DMS114 treated with DMSO at 0.1 percent for 48 hours (cell line): Measurements from ENCODE around the gene HMG20A.

Source experiments
- DNase-seq: peaks from one replicate; lab custom pipeline; 2025; ENCODE audit not compliant: unreplicated experiment; lab: John Stamatoyannopoulos, UW

Gene HMG20A

GRCh38 chr15:77515613-77516012 is 94.9 kb downstream of the HMG20A start:
- DNase-seq = no peak

GRCh38 chr15:77516076-77516475 is 95.4 kb downstream of the HMG20A start:
- no peak for DNase-seq

GRCh38 chr15:77516786-77517185 is 96.1 kb downstream of the HMG20A start:
- no peak for DNase-seq

- no peak for DNase-seq
These were observed 96.9 kb downstream of the HMG20A start for GRCh38 chr15:77517579-77517978.

GRCh38 chr15:77518458-77518857 is 97.8 kb downstream of the HMG20A start:
- no peak for DNase-seq

- DNase-seq = no peak
These were observed 98.9 kb downstream of the HMG20A start for GRCh38 chr15:77519540-77519939.

GRCh38 chr15:77521206-77521605 is 100.5 kb downstream of the HMG20A start:
- no peak for DNase-seq

- DNase-seq = no peak
These were observed 104.7 kb downstream of the HMG20A start for GRCh38 chr15:77525400-77525811.

GRCh38 chr15:77525907-77526594 is 105.4 kb downstream of the HMG20A start:
- no peak for DNase-seq

- DNase-seq = no peak
These were observed 106.0 kb downstream of the HMG20A start for GRCh38 chr15:77526595-77527163.

- DNase-seq = no peak
These were observed 106.6 kb downstream of the HMG20A start for GRCh38 chr15:77527164-77527778.

- no peak for DNase-seq
These were observed 107.1 kb downstream of the HMG20A start for GRCh38 chr15:77527831-77528231.

- no peak for DNase-seq
These were observed 107.7 kb downstream of the HMG20A start for GRCh38 chr15:77528290-77528967.

- DNase-seq = no peak
These were observed 108.3 kb downstream of the HMG20A start for GRCh38 chr15:77528968-77529319.

GRCh38 chr15:77529394-77530159 is 108.9 kb downstream of the HMG20A start:
- no peak for DNase-seq

GRCh38 chr15:77530576-77530975 is 109.9 kb downstream of the HMG20A start:
- no peak for DNase-seq

- DNase-seq = no peak
These were observed 110.7 kb downstream of the HMG20A start for GRCh38 chr15:77531191-77532000.

GRCh38 chr15:77532067-77532710 is 111.5 kb downstream of the HMG20A start:
- DNase-seq = no peak

GRCh38 chr15:77532846-77533245 is 112.2 kb downstream of the HMG20A start:
- DNase-seq = no peak
